ENCODE data around the gene WWC1. TPM values are rescaled to one million over a fixed set of nuclear protein-coding genes. Genes with fewer than 3 reads are reported as not detected.

WWC1 gene
- total and polyA plus RNA-seq, 9 of the 15 experiments (the other 6 are each of a cell fraction or from before 2014, with no cell fraction given) = under 0.01 to 0.54 (median 0.42) TPM; not detected in 6

DNA sequence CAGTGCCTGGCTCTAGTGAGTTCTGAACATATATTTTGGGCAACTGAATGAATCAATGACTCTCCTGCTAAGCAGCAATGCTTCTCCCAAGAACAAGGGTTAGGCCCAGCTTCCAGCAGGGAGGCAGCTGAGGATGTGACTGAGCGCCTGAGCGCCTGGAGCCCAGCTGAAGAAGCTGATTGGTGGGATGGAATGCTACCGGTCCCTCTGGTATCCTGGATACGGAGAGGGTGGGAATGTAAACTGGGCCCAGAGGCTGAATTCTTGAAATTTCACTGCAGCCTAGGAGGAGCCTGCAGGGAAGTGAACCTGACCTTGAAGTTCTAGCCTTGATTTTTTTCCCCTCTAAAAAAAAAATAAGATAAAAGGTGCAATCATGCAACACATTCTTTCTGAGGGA, 43.2 kb downstream of the WWC1 start (continued):
- TF ChIP-seq CBFA2T3 (IDR thresholded peaks at IDR 0.05) (no peak), ZNF445 (CRISPR knock-in tag; IDR thresholded peaks at IDR 0.05; ENCODE audit: low read depth) (no peak), KLF1 (tag; IDR thresholded peaks at IDR 0.05) (no peak)
- TF ChIP-seq, protein P1, sequence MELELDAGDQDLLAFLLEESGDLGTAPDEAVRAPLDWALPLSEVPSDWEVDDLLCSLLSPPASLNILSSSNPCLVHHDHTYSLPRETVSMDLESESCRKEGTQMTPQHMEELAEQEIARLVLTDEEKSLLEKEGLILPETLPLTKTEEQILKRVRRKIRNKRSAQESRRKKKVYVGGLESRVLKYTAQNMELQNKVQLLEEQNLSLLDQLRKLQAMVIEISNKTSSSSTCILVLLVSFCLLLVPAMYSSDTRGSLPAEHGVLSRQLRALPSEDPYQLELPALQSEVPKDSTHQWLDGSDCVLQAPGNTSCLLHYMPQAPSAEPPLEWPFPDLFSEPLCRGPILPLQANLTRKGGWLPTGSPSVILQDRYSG (tag; conservative IDR thresholded peaks at IDR 0.05; ENCODE audit: low read depth) = no peak
- TF ChIP-seq, protein P2, sequence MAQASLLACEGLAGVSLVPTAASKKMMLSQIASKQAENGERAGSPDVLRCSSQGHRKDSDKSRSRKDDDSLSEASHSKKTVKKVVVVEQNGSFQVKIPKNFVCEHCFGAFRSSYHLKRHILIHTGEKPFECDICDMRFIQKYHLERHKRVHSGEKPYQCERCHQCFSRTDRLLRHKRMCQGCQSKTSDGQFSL (CRISPR knock-in tag; IDR thresholded peaks at IDR 0.05) = no peak
- TF ChIP-seq, protein P2 (tag; IDR thresholded peaks at IDR 0.05) = no peak

DNA sequence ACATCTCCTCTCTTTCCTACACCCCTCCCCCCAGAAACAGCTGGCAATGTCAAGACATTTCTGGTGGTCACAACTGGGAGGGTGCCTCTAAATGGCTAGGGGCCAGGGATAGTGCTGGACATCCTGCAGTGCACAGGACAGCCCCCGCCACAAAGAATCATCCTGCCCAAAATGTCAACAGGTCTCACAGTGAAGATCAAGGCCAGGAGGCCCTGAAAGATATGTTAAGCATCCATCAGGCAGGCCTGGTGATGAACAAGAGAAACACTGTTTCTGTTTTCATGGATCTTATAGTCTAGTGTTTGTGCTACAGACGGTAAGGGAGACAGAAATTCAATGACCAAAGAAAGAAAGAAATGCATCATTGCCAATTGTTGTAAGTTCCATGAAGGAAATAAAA, 45.9 kb downstream of the WWC1 start:
- no peak overlapping the region for H3K9ac ChIP-seq (ENCODE audit: insufficient read depth in 1 of 2, low read depth in 2 of 2, low read length in 2 of 2)
- ATAC-seq (no peak), DNase-seq (ENCODE audit: extremely low read depth in 1 of 4, low spot score in 3 of 4) (no peak), FAIRE-seq (no peak)
- no peaks in the 10 kb centered on the region for H3K4me1 ChIP-seq (replicated peaks in 1 of 2; ENCODE audit: control insufficient read depth in 2 of 2, insufficient read depth in 2 of 2, low read length in 2 of 2)
- no peak overlapping the region for H3K4me3 ChIP-seq
- ChIA-PET POLR2A (no interaction called here), CTCF (ENCODE audit: low intra/inter-chr PET ratio) (no interaction called here)
- no peak overlapping the region for H2AFZ ChIP-seq (ENCODE audit: low read depth, low read length)
- peaks cover 2 to 6% of the 10 kb centered on the region in 2 experiments; a peak in 3 of 5 replicates for H3K27me3 ChIP-seq (ENCODE audit: control insufficient read depth in 2 of 2, insufficient read depth in 2 of 2, low read length in 2 of 2)
- no peaks in the 10 kb centered on the region for H3K36me3 ChIP-seq (ENCODE audit: control insufficient read depth, insufficient read depth, low read length)
- in situ Hi-C loops (cut with MboI) = no loop called here
- intact Hi-C loops (cut with micrococcal nuclease) = no loop called here
- no peaks in the 10 kb centered on the region for H3K9me3 ChIP-seq (replicated peaks; ENCODE audit: control insufficient read depth, insufficient read depth, low read depth, low read length)
- H3K4me2 ChIP-seq (ENCODE audit: insufficient read depth, low read length) = no peak overlapping the region
- BruUV-seq (replicated peaks) = no TSS peak
- no peaks in the 10 kb centered on the region for H3K79me2 ChIP-seq (ENCODE audit: control insufficient read depth, insufficient read depth, low read length)
- H4K20me1 ChIP-seq (replicated peaks; ENCODE audit: control insufficient read depth, insufficient read depth, low read length) = 0 out of 2 replicates have a peak, but pooled peaks cover 4% of the 10 kb centered on the region
- H3K9me1 ChIP-seq (ENCODE audit: control insufficient read depth, insufficient read depth, low read length) = no peaks in the 10 kb centered on the region
- no peak overlapping the region for H3K27ac ChIP-seq (ENCODE audit: extremely low read depth, low read depth, low read length)
- 0% methylated on average over 2 of the region's 2 CpGs for WGBS (ENCODE audit: insufficient coverage, low coverage, missing lambda C conversion rate)
- TF ChIP-seq, protein P3, sequence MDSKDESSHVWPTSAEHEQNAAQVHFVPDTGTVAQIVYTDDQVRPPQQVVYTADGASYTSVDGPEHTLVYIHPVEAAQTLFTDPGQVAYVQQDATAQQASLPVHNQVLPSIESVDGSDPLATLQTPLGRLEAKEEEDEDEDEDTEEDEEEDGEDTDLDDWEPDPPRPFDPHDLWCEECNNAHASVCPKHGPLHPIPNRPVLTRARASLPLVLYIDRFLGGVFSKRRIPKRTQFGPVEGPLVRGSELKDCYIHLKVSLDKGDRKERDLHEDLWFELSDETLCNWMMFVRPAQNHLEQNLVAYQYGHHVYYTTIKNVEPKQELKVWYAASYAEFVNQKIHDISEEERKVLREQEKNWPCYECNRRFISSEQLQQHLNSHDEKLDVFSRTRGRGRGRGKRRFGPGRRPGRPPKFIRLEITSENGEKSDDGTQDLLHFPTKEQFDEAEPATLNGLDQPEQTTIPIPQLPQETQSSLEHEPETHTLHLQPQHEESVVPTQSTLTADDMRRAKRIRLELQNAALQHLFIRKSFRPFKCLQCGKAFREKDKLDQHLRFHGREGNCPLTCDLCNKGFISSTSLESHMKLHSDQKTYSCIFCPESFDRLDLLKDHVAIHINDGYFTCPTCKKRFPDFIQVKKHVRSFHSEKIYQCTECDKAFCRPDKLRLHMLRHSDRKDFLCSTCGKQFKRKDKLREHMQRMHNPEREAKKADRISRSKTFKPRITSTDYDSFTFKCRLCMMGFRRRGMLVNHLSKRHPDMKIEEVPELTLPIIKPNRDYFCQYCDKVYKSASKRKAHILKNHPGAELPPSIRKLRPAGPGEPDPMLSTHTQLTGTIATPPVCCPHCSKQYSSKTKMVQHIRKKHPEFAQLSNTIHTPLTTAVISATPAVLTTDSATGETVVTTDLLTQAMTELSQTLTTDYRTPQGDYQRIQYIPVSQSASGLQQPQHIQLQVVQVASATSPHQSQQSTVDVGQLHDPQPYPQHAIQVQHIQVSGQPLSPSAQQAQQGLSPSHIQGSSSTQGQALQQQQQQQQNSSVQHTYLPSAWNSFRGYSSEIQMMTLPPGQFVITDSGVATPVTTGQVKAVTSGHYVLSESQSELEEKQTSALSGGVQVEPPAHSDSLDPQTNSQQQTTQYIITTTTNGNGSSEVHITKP (IDR thresholded peaks at IDR 0.05; ENCODE audit: partially characterized antibody) = no peak
- TF ChIP-seq KAT7 (CRISPR knock-in tag; IDR thresholded peaks at IDR 0.05; ENCODE audit: borderline replicate concordance) (no peak), SMARCB1 (IDR thresholded peaks at IDR 0.05; ENCODE audit: insufficient read length, low read depth) (no peak), ZNF695 (CRISPR knock-in tag; IDR thresholded peaks at IDR 0.05) (no peak), NEUROD1 (IDR thresholded peaks at IDR 0.05; ENCODE audit: borderline replicate concordance, low read depth, low read length, partially characterized antibody) (no peak), TCF3 (CRISPR knock-in tag; IDR thresholded peaks at IDR 0.05) (no peak), MCM7 (IDR thresholded peaks at IDR 0.05) (no peak)
- TF ChIP-seq, protein P4, sequence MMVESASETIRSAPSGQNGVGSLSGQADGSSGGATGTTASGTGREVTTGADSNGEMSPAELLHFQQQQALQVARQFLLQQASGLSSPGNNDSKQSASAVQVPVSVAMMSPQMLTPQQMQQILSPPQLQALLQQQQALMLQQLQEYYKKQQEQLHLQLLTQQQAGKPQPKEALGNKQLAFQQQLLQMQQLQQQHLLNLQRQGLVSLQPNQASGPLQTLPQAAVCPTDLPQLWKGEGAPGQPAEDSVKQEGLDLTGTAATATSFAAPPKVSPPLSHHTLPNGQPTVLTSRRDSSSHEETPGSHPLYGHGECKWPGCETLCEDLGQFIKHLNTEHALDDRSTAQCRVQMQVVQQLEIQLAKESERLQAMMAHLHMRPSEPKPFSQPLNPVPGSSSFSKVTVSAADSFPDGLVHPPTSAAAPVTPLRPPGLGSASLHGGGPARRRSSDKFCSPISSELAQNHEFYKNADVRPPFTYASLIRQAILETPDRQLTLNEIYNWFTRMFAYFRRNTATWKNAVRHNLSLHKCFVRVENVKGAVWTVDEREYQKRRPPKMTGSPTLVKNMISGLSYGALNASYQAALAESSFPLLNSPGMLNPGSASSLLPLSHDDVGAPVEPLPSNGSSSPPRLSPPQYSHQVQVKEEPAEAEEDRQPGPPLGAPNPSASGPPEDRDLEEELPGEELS (CRISPR knock-in tag; IDR thresholded peaks at IDR 0.05; ENCODE audit: borderline replicate concordance) = no peak

Data from K562 (cell line).